Esophagus muscularis mucosa (tissue), 4 donors: ENCODE results near the gene TPPP. TPM values are rescaled to one million over a fixed set of nuclear protein-coding genes. Genes with fewer than 3 reads are reported as not detected.

Experiments
- DNase-seq: peaks from one replicate; pipeline ENCODE4 v3.0.0-alpha.2; 2017; ENCODE audit errors: extremely low spot score
- H3K27ac ChIP-seq, 4 donors: fragments of 200-600 bp; sonication (generic); replicated peaks in 1 of 4; 1 replicate in 3 of 4; 2 replicates in 1 of 4; pipeline ENCODE4 v1.5.1; 2016 to 2019; ENCODE audit warnings: mild to moderate bottlenecking in 1 of 4
- H3K27me3 ChIP-seq, 4 donors: fragments of 200-600 bp; sonication (generic); one replicate each; pipeline versions ENCODE4 v1.5.1 to v1.6.0; 2016 to 2019
- H3K36me3 ChIP-seq, 4 donors: fragments of 200-600 bp; sonication (generic); one replicate each; pipeline ENCODE4 v1.5.1; 2016 to 2019
- H3K4me1 ChIP-seq, 4 donors: fragments of 200-600 bp; sonication (generic); one replicate each; pipeline ENCODE4 v1.5.1; 2016 to 2019
- H3K4me3 ChIP-seq, 4 donors: fragments of 200-600 bp; sonication (generic); 1 replicate in 2 of 4; 2 replicates in 2 of 4; pipeline ENCODE4 v1.5.1; 2016 to 2019; ENCODE audit warnings: mild to moderate bottlenecking in 4 of 4, moderate library complexity in 1 of 4
- H3K9me3 ChIP-seq, 4 donors: fragments of 200-600 bp; sonication (generic); 1 replicate in 3 of 4; 2 replicates in 1 of 4; pipeline ENCODE4 v1.5.1; 2016 to 2019
- EP300 ChIP-seq: sonication (generic); formaldehyde crosslinking; IDR thresholded peaks from one replicate; pipeline ENCODE4 v1.6.1; 2017; ENCODE audit warnings: antibody characterized with exemption
- POLR2A ChIP-seq: fragments of 450-650 bp; IDR thresholded peaks from one replicate; pipeline ENCODE4 v1.6.1; 2017; ENCODE audit warnings: antibody characterized with exemption, moderate library complexity, mild to moderate bottlenecking, low read depth
- POLR2AphosphoS5 ChIP-seq, 2 donors: sonication (generic); formaldehyde crosslinking; IDR thresholded peaks; one replicate each; pipeline ENCODE4 v1.6.1; 2017; ENCODE audit warnings: antibody characterized with exemption in 2 of 2
- WGBS: methylation state at CpG from one replicate; pipeline ENCODE4 v1.1.5; 2018; 5-methylcytosine and 5-hydroxymethylcytosine counted together
- intact Hi-C: fragments of 100-400 bp; cut with DNase I; formaldehyde crosslinking; loops from one replicate; pipeline ENCODE4 v1.15.1; 2023
- total RNA-seq, 4 donors: library from RNA; depleted of rRNA; stranded (reverse); fragments of >200 nt; gene quantifications; one replicate each; pipeline versions ENCODE4 v1.1.0 to v1.2.1, GENCODE V29; 2016
- TF ChIP-seq, protein P1 (sequence below), 3 experiments: fragments of 200-600 bp in 2 of 3; fragments of 450-650 bp in 1 of 3; sonication (generic) in 2 of 3; IDR thresholded peaks; one replicate each; pipeline ENCODE4 v1.5.1; 2017 to 2019; ENCODE audit warnings: antibody characterized with exemption in 3 of 3, mild to moderate bottlenecking in 2 of 3, moderate library complexity in 1 of 3

Gene TPPP
- total RNA-seq, 4 donors from 2014 or later: 19.5 to 45.7 (median 34.5) TPM

DNA sequence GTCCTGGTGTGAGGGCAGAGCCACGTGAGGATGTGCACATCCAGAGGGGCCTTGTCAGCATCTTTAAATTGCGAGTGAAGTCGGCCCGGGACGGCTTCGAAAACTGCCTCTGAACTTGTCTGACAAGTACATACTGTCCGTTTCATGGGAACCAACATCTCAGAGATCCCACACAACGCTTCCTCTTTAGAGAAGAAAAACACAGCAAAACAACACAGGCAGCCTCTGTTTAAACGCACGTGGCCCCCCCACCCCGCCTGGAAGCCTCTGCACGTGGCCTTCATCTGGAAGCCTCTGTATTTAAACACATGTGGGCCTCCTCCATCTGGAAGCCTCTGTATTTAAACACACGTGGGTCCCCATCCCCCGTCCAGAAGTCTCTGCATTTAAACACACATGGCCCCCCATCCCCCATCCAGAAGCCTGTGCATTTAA is 51.8 kb downstream of the TPPP start:
- TF ChIP-seq, protein P1, sequence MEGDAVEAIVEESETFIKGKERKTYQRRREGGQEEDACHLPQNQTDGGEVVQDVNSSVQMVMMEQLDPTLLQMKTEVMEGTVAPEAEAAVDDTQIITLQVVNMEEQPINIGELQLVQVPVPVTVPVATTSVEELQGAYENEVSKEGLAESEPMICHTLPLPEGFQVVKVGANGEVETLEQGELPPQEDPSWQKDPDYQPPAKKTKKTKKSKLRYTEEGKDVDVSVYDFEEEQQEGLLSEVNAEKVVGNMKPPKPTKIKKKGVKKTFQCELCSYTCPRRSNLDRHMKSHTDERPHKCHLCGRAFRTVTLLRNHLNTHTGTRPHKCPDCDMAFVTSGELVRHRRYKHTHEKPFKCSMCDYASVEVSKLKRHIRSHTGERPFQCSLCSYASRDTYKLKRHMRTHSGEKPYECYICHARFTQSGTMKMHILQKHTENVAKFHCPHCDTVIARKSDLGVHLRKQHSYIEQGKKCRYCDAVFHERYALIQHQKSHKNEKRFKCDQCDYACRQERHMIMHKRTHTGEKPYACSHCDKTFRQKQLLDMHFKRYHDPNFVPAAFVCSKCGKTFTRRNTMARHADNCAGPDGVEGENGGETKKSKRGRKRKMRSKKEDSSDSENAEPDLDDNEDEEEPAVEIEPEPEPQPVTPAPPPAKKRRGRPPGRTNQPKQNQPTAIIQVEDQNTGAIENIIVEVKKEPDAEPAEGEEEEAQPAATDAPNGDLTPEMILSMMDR (IDR thresholded peaks at IDR 0.05): no peak
- TF ChIP-seq POLR2A: no peak
- no peak for TF ChIP-seq POLR2AphosphoS5 (IDR thresholded peaks at IDR 0.05)
- TF ChIP-seq EP300: no peak
- WGBS: 79% methylated on average over 14 of the region's 14 CpGs
- Histone ChIP-seq H3K9me3 (no peaks in the 10 kb centered on the region), H3K4me3 (no peak overlapping the region), H3K36me3 (peaks cover 0 to 80% (median 57%) of the 10 kb centered on the region in 4 donors), H3K4me1 (no peaks in the 10 kb centered on the region), H3K27ac (no peak overlapping the region), H3K27me3 (no peaks in the 10 kb centered on the region)
- intact Hi-C loops: no loop called here
- DNase-seq: no peak

DNA sequence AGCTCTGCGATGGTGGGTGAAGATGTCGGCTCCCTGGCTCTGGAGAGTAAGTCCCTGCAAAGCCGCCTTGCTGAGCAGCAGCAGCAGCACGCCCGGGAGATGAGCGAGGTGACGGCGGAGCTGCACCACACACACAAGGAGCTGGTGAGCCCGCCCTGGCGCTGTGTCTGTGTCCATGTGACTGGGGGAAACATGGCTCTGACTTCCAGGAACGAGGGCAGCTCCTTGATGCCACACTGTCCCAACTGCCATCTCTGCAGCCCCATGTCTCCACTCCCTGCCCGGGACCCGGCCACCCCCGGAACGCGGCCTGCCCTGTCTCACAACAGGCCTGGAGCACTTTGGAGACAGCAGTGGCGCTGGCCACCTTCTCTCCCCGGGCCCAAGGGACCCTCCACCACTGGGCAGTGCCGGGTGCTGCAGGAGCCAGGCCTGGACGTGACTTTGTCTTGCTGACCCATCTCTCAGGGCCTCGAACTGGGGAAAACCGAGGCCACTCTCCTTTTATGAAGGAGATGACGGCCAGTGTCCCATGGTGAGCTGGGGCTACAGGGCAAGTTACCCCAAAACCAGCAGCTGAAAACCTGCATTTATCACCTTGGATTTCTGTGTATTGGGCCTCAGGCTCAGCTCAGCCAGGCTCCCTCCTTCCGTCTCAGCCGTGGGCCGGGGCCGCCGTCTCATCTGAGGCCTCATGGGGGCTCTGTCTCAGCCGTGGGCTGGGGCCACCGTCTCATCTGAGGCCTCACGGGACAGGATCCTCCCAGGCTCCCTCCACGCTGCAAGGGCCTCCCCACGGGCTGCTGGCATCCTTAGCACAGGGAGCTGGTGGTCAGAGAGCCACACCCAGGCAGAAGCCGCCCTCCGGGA is 52.5 kb downstream of the TPPP start:
- Histone ChIP-seq H3K36me3 (peaks cover 0 to 80% (median 57%) of the 10 kb centered on the region in 4 donors), H3K4me3 (no peak overlapping the region), H3K27ac (no peak overlapping the region), H3K27me3 (no peaks in the 10 kb centered on the region), H3K4me1 (no peaks in the 10 kb centered on the region), H3K9me3 (peaks cover 0 to under 1% (median 0%) of the 10 kb centered on the region in 4 donors)
- WGBS: 98% methylated on average over 14 of the region's 35 CpGs
- intact Hi-C loops: no loop called here
- no peak for DNase-seq
- TF ChIP-seq EP300 (no peak), POLR2AphosphoS5 (IDR thresholded peaks at IDR 0.05) (no peak)
- TF ChIP-seq, protein P1 (IDR thresholded peaks at IDR 0.05): no peak

DNA sequence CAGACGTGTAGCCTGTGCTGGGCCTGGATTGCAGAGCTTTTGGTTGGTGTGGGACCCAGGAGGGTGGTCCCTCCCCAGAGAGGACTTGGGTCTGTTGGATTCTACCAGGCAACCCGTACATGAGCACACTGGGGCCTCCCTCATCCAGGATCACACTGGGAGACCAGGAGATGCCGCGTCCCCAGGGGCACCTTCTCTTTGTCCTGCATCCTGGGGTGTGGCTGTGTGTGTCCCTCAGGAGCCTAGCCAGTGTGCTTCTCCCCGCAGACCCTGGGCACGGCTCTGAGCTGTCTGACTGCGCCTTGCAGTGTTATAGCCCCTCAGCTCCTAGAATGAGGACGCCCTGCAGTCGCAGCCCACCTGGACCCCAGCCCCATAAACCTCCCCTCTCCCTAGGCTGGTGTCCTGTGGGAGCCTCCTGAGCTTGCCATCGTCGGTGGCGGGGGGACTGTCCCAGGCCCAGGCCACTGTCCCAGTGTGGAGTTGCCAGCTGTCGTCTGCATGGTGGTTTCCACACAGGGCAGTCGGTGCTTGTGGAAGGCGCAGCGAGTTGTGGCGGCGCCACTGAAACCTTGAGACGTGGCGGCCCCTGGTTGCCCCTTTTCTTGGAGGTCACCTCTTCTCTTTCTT is 53.5 kb downstream of the TPPP start:
- H3K27me3 ChIP-seq: no peaks in the 10 kb centered on the region
- H3K9me3 ChIP-seq: peaks cover 0 to 8% (median 0%) of the 10 kb centered on the region in 4 donors
- H3K4me1 ChIP-seq: no peaks in the 10 kb centered on the region
- H3K36me3 ChIP-seq: peaks cover 7 to 85% (median 66%) of the 10 kb centered on the region in 4 donors
- 94% methylated on average over 8 of the region's 20 CpGs for whole genome bisulfite sequencing
- H3K4me3 ChIP-seq: no peak overlapping the region
- DNase-seq: no peak
- H3K27ac ChIP-seq: no peak overlapping the region
- intact Hi-C loops: no loop called here
- TF ChIP-seq POLR2AphosphoS5 (IDR thresholded peaks at IDR 0.05): no peak
- TF ChIP-seq EP300: no peak
- TF ChIP-seq, protein P1 (IDR thresholded peaks at IDR 0.05): no peak
- TF ChIP-seq POLR2A: no peak

DNA sequence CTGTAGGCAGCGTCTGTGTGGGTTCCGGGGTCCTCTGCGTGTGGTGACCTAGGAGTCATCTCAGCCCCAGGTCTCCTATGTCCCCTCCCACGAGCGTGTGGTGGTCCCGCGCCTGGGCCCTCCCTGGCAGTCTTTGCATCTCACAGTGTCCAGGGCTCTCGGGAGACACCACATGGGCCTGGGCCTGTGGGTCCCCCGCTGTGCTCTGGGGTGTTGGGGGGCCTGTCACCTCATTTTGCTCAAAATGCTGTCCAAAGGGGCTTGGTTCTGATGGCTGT is 54.0 kb downstream of the TPPP start:
- no peak overlapping the region for H3K27ac ChIP-seq
- peaks cover 0 to 8% (median 0%) of the 10 kb centered on the region in 4 donors for H3K9me3 ChIP-seq
- no peaks in the 10 kb centered on the region for H3K4me1 ChIP-seq
- TF ChIP-seq, protein P1 (IDR thresholded peaks at IDR 0.05): no peak
- TF ChIP-seq POLR2AphosphoS5 (IDR thresholded peaks at IDR 0.05): no peak
- no peak for TF ChIP-seq EP300
- TF ChIP-seq POLR2A: no peak
- 94% methylated on average over 9 of the region's 9 CpGs for WGBS
- no peak for DNase-seq
- no peak overlapping the region for H3K4me3 ChIP-seq
- H3K27me3 ChIP-seq: no peaks in the 10 kb centered on the region
- intact Hi-C loops: no loop called here
- peaks cover 7 to 87% (median 65%) of the 10 kb centered on the region in 4 donors for H3K36me3 ChIP-seq
